Activated CD8-positive, alpha-beta memory T cell treated with anti-CD3 and anti-CD28 coated beads, Interleukin-2, amount 10 ng/mL, durations not matched to agents 7 days and 5 days (primary cell): ENCODE measurements around the gene SCNN1G. TPM values are rescaled to one million over a fixed set of nuclear protein-coding genes. Genes with fewer than 3 reads are reported as not detected.
"Not testable (repeated sequence)": the region's sequence is repeated elsewhere in the genome, so short reads cannot be mapped to it uniquely, and the experiment has no call there.

Source experiments
- ATAC-seq: fragments of 150-1000 bp; cut with Tn5 transposase; one replicate; pipeline ENCODE4 v1.10.0; 2021; ENCODE audit warnings: moderate library complexity
- CTCF ChIA-PET: fragments of 350-600 bp; sonication (Branson Sonifier 250); formaldehyde crosslinking; loops from one replicate; lab custom pipeline; 2021; ENCODE audit warnings: antibody characterized with exemption; lab: Charles Lee
- DNase-seq: peaks from one replicate; pipeline ENCODE4 v3.0.0-alpha.2; 2020
- H3K27ac Mint-ChIP-seq: one replicate; pipeline ENCODE4 v1.8.0; 2021; ENCODE audit warnings: mild to moderate bottlenecking, mixed read lengths
- H3K27me3 Mint-ChIP-seq: one replicate; pipeline ENCODE4 v1.8.0; 2021; ENCODE audit warnings: mixed read lengths
- H3K36me3 Mint-ChIP-seq: one replicate; pipeline ENCODE4 v1.8.0; 2021; ENCODE audit warnings: mild to moderate bottlenecking, mixed read lengths
- H3K4me1 Mint-ChIP-seq: one replicate; pipeline ENCODE4 v1.8.0; 2021; ENCODE audit warnings: mixed read lengths
- H3K4me3 Mint-ChIP-seq: one replicate; pipeline ENCODE4 v1.8.0; 2021; ENCODE audit warnings: mild to moderate bottlenecking, moderate library complexity, mixed read lengths
- H3K9me3 Mint-ChIP-seq: one replicate; pipeline ENCODE4 v1.8.0; 2022; ENCODE audit warnings: low read depth, mixed read lengths
- total RNA-seq, 2 experiments: library from RNA; stranded (reverse); gene quantifications; one replicate each; pipeline ENCODE4 v1.2.3, GENCODE V29; 2021

SCNN1G gene, protein sequence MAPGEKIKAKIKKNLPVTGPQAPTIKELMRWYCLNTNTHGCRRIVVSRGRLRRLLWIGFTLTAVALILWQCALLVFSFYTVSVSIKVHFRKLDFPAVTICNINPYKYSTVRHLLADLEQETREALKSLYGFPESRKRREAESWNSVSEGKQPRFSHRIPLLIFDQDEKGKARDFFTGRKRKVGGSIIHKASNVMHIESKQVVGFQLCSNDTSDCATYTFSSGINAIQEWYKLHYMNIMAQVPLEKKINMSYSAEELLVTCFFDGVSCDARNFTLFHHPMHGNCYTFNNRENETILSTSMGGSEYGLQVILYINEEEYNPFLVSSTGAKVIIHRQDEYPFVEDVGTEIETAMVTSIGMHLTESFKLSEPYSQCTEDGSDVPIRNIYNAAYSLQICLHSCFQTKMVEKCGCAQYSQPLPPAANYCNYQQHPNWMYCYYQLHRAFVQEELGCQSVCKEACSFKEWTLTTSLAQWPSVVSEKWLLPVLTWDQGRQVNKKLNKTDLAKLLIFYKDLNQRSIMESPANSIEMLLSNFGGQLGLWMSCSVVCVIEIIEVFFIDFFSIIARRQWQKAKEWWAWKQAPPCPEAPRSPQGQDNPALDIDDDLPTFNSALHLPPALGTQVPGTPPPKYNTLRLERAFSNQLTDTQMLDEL
- not detected for total RNA-seq

DNA sequence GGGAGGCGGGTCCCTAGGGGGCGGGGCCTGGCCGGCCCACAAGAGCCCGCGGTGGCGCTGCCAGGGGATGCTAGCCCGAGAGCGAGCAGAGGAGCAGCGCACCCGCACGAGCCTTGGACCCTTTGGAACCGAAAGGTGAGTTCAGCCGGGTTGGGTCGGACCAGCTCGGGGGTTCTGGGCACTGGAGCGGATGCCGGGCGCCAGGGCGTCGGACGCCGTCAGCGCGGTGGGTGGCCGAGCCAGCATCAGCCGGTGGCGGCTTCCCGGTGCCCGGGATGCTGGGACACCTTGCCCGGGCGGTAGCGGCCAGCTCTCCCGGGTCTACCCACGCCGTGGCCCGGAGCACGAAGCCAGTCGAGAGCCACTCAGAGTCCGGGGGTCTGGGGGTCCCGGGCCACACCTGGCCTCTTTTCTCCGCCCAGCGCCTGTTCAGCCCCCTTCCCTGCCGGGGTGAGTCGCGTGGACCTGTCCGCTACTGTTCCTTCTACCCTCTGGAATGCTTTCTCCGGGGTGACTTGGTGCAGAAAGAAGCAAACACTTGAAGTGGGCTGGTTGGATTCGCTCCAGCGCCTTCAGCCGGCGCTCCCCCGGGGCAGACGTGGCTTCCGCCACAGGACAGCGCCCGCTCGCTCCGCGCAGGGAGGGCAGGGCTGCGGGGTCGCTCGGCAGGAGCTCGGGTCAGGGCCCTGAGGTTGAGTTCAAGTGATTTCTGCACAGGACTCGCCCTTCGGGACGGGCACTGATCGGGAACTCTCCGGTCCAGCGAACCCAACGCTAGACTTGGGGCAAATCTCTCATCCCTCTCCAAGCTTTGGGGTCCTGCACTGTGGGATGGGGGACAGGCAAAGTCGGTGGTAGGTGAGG, at the start of gene SCNN1G:
Gene SCNN1G (plus strand): TSS at position 67 of the 864 bp plus-strand sequence. CDS start 3,527 bp downstream, outside the sequence.
- H3K9me3 Mint-ChIP-seq, result no peaks in the 10 kb centered on the region
- CTCF ChIA-PET, result interaction anchor here (1.2 to 6.4 kb wide), 4 partner anchors 9 to 252 kb away, joined by 3 to 81 read pairs (median 3); no protein-coding TSS in a partner anchor
- H3K27ac Mint-ChIP-seq, result no peak within 1 kb of the TSS
- H3K36me3 Mint-ChIP-seq, result no peaks in the 10 kb centered on the region
- H3K27me3 Mint-ChIP-seq, result peaks cover 55% of the 10 kb centered on the region
- ATAC-seq (peak; percentile 9), DNase-seq (no peak)
- H3K4me1 Mint-ChIP-seq, result peaks cover 4% of the 10 kb centered on the region
- peak within 1 kb of the TSS; percentile 44 for H3K4me3 Mint-ChIP-seq

DNA sequence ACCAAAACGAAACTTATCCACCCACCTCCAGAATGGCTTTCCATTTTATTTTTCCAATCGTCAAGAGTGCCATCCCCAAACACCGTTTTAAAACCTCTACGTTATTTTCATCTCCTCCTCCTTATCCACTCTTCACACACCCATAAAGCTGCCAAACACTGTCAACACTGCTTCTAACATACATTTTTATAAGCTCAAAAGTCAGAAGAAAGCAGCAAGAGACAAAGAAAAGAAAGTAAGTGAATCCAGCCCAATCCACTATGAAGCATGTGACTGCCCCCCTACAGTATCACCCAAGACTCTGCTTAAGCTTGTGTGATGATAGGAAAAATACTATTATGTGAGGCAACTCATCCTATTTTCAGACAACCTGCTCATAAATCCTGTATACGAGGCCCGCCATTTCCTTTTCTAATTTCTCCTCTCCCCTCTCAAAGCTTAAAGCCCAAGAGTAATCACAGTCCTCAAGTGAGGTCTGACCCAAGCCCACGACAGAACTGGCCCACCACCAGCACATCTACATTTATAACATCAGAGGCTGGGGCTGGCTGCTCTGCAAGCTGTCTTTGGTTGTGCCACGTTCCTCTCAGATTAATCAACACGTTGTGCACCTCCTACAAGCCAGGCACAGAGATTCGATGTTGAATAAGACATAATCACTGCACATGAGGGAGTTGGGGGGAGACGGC, 49.6 kb upstream of the SCNN1G start:
- Mint-ChIP-seq H3K4me3 (no peak overlapping the region), H3K9me3 (peaks cover 13% of the 10 kb centered on the region), H3K36me3 (peaks cover 15% of the 10 kb centered on the region), H3K4me1 (peaks cover 1% of the 10 kb centered on the region), H3K27me3 (no peaks in the 10 kb centered on the region), H3K27ac (no peak overlapping the region)
- no peak for ATAC-seq
- DNase-seq, result no peak
- CTCF ChIA-PET, result no interaction called here

DNA sequence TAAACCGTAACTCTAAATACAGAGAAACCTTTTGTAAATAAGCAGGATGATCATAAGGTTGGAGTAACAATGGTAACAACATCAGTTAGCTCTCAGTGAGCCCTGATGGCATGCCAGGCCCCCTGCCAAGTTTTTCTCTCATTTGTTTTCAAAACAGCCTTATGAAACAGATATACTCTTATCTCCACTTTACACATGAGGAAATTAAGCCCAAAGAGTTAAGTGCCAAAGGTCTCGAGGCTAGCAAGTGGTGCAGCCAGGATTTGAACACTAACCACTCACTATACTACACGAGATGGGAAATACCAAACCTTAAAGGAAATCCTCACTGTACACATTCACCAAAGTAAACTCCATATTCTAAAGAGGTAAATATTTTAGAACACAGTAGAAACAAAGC, 48.3 kb upstream of the SCNN1G start:
- H3K4me1 Mint-ChIP-seq, result peaks cover 1% of the 10 kb centered on the region
- CTCF ChIA-PET, result no interaction called here
- H3K36me3 Mint-ChIP-seq, result peaks cover 22% of the 10 kb centered on the region
- ATAC-seq (no peak), DNase-seq (no peak)
- H3K9me3 Mint-ChIP-seq, result peaks cover 19% of the 10 kb centered on the region
- H3K27me3 Mint-ChIP-seq, result no peaks in the 10 kb centered on the region
- H3K4me3 Mint-ChIP-seq, result no peak overlapping the region
- no peak overlapping the region for H3K27ac Mint-ChIP-seq

DNA sequence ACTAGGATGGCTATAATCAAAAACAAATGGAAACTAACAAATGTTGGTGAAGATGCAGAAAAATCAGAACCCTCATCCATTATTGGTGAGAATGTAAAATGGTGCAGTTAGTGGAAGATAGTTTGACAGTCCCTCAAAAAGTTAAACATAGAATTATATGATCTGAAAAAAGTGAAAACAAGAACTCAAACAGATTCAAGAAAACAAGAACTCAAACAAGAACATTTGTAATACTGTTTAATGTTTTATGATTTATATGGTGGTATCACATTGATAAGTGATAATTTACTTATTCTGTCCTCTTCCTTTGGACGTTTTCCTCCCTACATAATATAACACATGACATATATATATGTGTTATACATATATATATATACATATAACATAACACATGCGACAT, 45.3 kb upstream of the SCNN1G start:
- CTCF ChIA-PET, result no interaction called here
- H3K27me3 Mint-ChIP-seq, result no peaks in the 10 kb centered on the region
- ATAC-seq (no peak), DNase-seq (no peak)
- no peak overlapping the region for H3K4me3 Mint-ChIP-seq
- H3K36me3 Mint-ChIP-seq, result peaks cover 22% of the 10 kb centered on the region
- H3K9me3 Mint-ChIP-seq, result peaks cover 19% of the 10 kb centered on the region
- H3K4me1 Mint-ChIP-seq, result peaks cover under 1% of the 10 kb centered on the region
- no peak overlapping the region for H3K27ac Mint-ChIP-seq

DNA sequence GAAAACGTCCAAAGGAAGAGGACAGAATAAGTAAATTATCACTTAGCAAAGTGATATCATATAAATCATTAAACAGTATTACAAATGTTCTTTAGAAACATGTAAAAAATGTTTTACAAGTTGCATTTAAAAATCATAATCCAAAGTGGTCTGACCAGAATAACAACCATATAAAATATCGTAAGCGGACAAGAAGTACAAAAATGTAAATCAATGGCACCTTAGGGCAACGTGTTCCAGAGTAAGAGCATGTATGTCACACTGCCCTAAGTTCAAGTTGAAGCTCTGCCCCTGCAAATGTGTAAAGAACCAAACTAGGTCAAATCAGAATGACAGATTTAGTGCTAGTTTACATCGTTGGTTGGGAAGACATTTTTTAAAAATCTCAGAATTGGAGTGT, 44.7 kb upstream of the SCNN1G start:
- H3K27me3 Mint-ChIP-seq, result no peaks in the 10 kb centered on the region
- no peak overlapping the region for H3K27ac Mint-ChIP-seq
- H3K36me3 Mint-ChIP-seq, result peaks cover 22% of the 10 kb centered on the region
- no peak overlapping the region for H3K4me3 Mint-ChIP-seq
- no peak for ATAC-seq
- H3K9me3 Mint-ChIP-seq, result peaks cover 19% of the 10 kb centered on the region
- no peak for DNase-seq
- peaks cover 1% of the 10 kb centered on the region for H3K4me1 Mint-ChIP-seq
- CTCF ChIA-PET, result no interaction called here

DNA sequence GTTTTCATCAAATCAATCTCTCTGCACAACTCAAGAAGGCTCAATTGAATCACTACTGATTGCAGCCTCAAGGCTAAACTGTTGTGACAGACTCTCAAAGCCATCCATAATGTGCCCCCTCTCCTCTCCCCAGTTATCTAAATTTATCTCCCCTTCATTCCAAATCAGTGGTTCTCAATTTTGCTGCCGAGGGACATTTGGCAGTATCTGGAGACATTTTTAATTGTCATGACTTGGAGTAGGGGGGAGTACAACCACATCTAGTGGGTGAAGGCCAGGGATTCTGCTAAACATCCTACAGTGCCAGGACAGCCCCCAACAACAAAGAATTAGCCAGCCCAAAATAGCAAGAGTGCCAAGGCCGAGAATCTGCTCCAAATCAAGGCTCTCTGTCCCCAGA, 42.4 kb upstream of the SCNN1G start:
- CTCF ChIA-PET, result no interaction called here
- no peak for ATAC-seq
- no peak for DNase-seq

DNA sequence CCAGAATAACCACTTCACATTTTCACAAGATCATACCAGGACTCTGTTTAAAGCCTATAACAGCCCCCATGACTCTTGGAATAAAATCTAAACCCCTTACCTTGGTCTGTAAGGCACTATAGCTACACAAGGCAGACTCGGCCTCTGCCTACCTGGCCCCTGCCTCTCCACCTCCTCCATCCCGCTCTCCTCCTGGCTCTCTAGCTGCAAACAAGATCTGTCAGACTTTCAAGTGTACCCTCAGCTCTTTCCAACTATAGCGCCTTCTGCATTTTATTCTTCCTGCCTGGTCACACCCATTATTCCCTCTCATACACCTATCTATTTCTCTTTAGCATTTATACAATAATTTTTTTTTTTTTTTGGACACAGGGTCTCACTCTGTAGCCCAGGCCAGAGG, 41.5 kb upstream of the SCNN1G start:
- CTCF ChIA-PET, result no interaction called here
- H3K9me3 Mint-ChIP-seq, result peaks cover 15% of the 10 kb centered on the region

More for the DNA sequence above, 42.4 kb upstream of the SCNN1G start:
- Mint-ChIP-seq H3K27ac (no peak overlapping the region), H3K4me3 (no peak overlapping the region), H3K36me3 (peaks cover 22% of the 10 kb centered on the region), H3K4me1 (peaks cover 7% of the 10 kb centered on the region), H3K9me3 (peaks cover 19% of the 10 kb centered on the region), H3K27me3 (no peaks in the 10 kb centered on the region)

DNA sequence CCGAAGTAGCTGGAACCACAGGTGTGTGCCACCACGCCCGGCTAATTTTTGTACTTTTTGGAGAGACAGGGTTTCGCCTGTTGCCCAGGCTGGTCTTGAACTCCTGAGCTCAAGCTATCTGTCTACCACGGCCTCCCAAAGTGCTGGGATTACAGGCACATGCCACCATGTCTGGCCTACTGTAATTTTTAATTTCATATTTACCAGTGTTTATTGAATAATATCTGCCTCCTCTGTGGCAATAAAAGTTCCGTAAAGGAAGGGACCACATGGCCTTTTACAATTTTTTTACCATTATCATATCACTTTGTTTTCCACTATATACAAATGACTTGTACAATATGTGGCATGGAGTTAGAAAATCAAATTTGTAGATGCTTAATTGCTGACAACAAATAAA, 41.0 kb upstream of the SCNN1G start:
- Mint-ChIP-seq H3K4me3 (no peak overlapping the region), H3K36me3 (peaks cover 16% of the 10 kb centered on the region), H3K27ac (no peak overlapping the region), H3K9me3 (peaks cover 13% of the 10 kb centered on the region), H3K27me3 (no peaks in the 10 kb centered on the region), H3K4me1 (peaks cover 12% of the 10 kb centered on the region)
- ATAC-seq (no peak), DNase-seq (no peak)
- CTCF ChIA-PET, result no interaction called here

More for the DNA sequence above, 41.5 kb upstream of the SCNN1G start:
- Mint-ChIP-seq H3K27ac (no peak overlapping the region), H3K27me3 (no peaks in the 10 kb centered on the region), H3K4me1 (peaks cover 11% of the 10 kb centered on the region), H3K36me3 (peaks cover 17% of the 10 kb centered on the region), H3K4me3 (no peak overlapping the region)
- ATAC-seq (no peak), DNase-seq (no peak)

DNA sequence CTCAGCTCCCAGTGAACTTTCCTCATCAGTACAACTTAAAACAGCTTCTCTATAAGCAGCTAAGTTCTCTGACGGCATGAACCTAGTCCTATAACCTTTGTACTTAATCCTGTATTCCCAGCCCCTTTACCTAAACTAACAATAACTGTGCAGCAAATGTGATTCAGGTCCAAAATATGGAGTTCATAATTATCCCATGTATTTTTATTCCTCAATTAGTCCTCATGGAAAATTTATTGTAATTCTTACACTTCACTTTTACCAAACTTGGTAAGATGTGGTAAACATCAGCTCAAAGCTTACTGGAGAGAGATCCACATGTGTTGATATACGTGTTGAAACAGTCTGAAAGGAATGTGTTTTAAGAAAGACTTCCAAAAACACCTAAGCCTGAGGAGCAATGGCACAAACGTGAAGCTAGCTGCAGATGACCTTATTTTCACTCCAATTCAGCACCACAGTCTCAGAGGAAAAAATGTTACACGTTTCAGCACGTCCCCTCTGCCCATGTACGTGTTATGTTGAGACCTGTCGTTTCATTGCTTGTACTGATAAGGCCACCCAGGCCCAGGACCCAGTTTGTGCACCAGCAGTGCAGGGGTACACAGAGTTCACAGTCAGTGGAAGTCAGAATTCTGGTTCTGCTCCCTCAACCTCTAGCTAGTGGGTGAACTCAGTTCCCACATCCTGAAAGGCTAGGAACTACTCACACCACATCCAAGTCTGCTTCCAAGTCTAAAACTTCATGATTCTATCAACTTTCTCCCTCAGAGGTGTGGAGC, 40.4 kb upstream of the SCNN1G start:
- Mint-ChIP-seq H3K27ac (no peak overlapping the region), H3K27me3 (no peaks in the 10 kb centered on the region), H3K4me3 (no peak overlapping the region), H3K9me3 (peaks cover 11% of the 10 kb centered on the region), H3K36me3 (peaks cover 14% of the 10 kb centered on the region), H3K4me1 (peaks cover 13% of the 10 kb centered on the region)
- CTCF ChIA-PET, result interaction anchor here (0.6 to 1.4 kb wide), 2 partner anchors 293 to 473 kb away, joined by 3 to 4 read pairs; no protein-coding TSS in a partner anchor
- DNase-seq (no peak), ATAC-seq (no peak)

DNA sequence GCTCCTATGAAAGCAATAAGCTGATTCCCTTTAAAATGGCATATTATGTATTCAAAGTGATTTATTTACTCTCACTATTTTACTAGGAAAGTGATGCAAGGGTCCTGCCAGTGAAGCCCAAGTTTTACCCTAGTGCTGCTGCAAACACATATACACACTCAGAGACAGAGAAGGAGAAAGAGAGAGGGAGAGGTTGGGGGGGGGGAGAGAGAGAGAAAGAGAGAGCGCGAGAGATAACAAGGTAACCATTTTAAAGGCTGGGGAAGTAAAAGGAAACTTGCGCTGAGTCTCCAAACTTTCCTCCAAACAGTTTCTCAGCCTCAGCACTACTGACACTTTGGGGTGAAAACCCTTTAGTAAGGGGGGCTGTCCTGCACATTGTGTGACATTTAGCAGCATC, 39.2 kb upstream of the SCNN1G start:
- Mint-ChIP-seq H3K4me3 (no peak overlapping the region), H3K27ac (no peak overlapping the region), H3K9me3 (peaks cover 5% of the 10 kb centered on the region), H3K36me3 (peaks cover 7% of the 10 kb centered on the region), H3K27me3 (no peaks in the 10 kb centered on the region), H3K4me1 (peaks cover 20% of the 10 kb centered on the region)
- ATAC-seq (no peak), DNase-seq (no peak)
- CTCF ChIA-PET, result interaction anchor here (0.6 kb wide), 1 partner anchor 38 kb away, joined by 3 read pairs; no protein-coding TSS in a partner anchor

DNA sequence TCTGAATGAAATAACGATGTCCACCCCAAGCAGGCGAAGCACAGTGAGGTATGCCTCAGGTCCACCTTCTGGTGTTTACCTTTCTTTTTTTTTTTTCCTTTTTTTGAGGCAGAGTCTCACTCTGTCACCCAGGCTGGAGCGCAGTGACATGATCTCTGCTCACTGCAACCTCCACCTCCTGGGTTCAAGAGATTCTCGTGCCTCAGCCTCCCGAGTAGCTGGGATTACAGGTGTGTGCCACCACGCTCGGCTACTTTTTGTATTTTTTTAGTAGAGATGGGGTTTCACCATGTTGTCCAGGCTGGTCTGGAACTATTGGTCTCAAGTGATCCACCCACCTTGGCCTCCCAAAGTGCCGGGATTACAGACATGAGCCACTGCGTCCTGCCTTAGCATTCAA, 38.2 kb upstream of the SCNN1G start:
- H3K36me3 Mint-ChIP-seq, CTCF ChIA-PET, ATAC-seq, H3K4me3 Mint-ChIP-seq, H3K27ac Mint-ChIP-seq, H3K9me3 Mint-ChIP-seq, H3K27me3 Mint-ChIP-seq, DNase-seq: not testable (repeated sequence)
- peaks cover 21% of the 10 kb centered on the region for H3K4me1 Mint-ChIP-seq

DNA sequence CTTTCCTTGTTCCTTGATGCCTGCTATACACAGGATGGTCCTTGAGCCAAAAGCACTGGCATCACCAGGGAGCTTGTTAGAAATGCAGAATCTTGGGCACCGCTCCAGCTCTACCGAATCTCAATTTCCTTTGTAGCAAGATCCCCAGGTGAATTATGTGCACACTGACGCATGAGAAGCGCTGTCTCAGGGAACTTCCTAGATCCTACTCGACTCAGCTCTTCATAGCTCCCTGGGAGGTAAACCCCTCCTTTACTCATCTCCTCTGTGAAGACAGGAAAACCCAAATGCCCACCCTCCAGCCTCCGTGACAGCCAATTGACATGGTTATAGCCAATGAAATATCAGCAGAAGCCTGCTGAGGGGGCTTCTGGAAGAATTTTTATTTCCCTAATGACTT, 37.4 kb upstream of the SCNN1G start:
- no peak overlapping the region for H3K27ac Mint-ChIP-seq
- H3K4me3 Mint-ChIP-seq, result no peak overlapping the region
- H3K9me3 Mint-ChIP-seq, result no peaks in the 10 kb centered on the region
- peaks cover 3% of the 10 kb centered on the region for H3K36me3 Mint-ChIP-seq
- CTCF ChIA-PET, result no interaction called here
- DNase-seq (no peak), ATAC-seq (no peak)
- peaks cover 29% of the 10 kb centered on the region for H3K4me1 Mint-ChIP-seq
- no peaks in the 10 kb centered on the region for H3K27me3 Mint-ChIP-seq
